ENCODE data around the gene CPLANE1.

DNA sequence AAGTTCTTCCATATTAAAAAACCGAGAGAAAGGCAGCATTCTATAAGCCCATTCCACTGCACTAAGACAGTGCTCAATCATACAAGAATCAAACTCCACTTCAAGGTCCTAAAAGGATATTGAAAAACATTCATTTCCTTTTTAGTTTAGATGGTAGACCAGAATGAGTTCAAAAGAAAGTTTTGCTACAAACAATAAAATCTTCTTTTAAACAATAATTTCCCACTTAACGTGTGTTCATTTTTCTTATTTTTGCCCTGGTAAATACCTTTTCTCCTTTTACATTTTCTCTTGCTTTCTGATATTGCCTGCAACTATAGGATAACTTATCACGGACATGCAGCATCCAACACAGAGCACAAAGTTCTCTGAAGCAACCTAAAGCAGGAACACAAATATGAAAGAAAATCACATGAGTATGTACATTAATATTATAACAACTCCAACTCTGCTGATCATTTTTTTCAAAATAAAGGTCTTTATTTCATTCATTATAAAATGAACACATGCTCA is 61.7 kb downstream of the CPLANE1 start:
- TF ChIP-seq, protein P1, sequence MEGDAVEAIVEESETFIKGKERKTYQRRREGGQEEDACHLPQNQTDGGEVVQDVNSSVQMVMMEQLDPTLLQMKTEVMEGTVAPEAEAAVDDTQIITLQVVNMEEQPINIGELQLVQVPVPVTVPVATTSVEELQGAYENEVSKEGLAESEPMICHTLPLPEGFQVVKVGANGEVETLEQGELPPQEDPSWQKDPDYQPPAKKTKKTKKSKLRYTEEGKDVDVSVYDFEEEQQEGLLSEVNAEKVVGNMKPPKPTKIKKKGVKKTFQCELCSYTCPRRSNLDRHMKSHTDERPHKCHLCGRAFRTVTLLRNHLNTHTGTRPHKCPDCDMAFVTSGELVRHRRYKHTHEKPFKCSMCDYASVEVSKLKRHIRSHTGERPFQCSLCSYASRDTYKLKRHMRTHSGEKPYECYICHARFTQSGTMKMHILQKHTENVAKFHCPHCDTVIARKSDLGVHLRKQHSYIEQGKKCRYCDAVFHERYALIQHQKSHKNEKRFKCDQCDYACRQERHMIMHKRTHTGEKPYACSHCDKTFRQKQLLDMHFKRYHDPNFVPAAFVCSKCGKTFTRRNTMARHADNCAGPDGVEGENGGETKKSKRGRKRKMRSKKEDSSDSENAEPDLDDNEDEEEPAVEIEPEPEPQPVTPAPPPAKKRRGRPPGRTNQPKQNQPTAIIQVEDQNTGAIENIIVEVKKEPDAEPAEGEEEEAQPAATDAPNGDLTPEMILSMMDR (conservative IDR thresholded peaks at IDR 0.05 in 1 of 2, IDR thresholded peaks at IDR 0.05 in 1 of 2; ENCODE audit: extremely low read depth in 1 of 2, insufficient read depth in 1 of 2, low read depth in 1 of 2, low read length in 2 of 2), result no peak
- no peak for TF ChIP-seq EZH2 (IDR thresholded peaks at IDR 0.05; ENCODE audit: borderline replicate concordance, low read length)

All from mammary epithelial cell (primary cell).